Measurements from ENCODE around the gene EDA.

Gene EDA

GRCh38 chrX:69615779-69616456 lies at the start of gene EDA:
Gene EDA (plus strand): TSS chrX:69616113.
- peak; percentile 42 for DNase-seq (ENCODE audit: low spot score)

GRCh38 chrX:69568828-69569227 lies 47.1 kb upstream of the EDA start:
- no peak for DNase-seq (ENCODE audit: low spot score)

GRCh38 chrX:69597399-69597798 lies 18.5 kb upstream of the EDA start:
- no peak for DNase-seq (ENCODE audit: low spot score)

GRCh38 chrX:69600182-69600581 lies 15.7 kb upstream of the EDA start:
- DNase-seq (ENCODE audit: low spot score) = no peak

GRCh38 chrX:69603566-69604194 lies 12.2 kb upstream of the EDA start:
- DNase-seq (ENCODE audit: low spot score) = no peak

GRCh38 chrX:69605521-69605920 lies 10.4 kb upstream of the EDA start:
- DNase-seq (ENCODE audit: low spot score) = no peak

- DNase-seq (ENCODE audit: low spot score) = no peak
These were observed 8.3 kb upstream of the EDA start for GRCh38 chrX:69607616-69608015.

- no peak for DNase-seq (ENCODE audit: low spot score)
These were observed 2.0 kb upstream of the EDA start for GRCh38 chrX:69613946-69614345.

- DNase-seq (ENCODE audit: low spot score) = no peak
These were observed 1.0 kb upstream of the EDA start for GRCh38 chrX:69614886-69615285.

GRCh38 chrX:69615342-69615741 lies 571 bp upstream of the EDA start:
- no peak for DNase-seq (ENCODE audit: low spot score)

- no peak for DNase-seq (ENCODE audit: low spot score)
These were observed 717 bp downstream of the EDA start for GRCh38 chrX:69616457-69617203.

- DNase-seq (ENCODE audit: low spot score) = peak; percentile 21
These were observed 2.9 kb downstream of the EDA start for GRCh38 chrX:69618803-69619202.

GRCh38 chrX:69626129-69626528 lies 10.2 kb downstream of the EDA start:
- no peak for DNase-seq (ENCODE audit: low spot score)

GRCh38 chrX:69627744-69628143 lies 11.8 kb downstream of the EDA start:
- DNase-seq (ENCODE audit: low spot score) = no peak

- DNase-seq (ENCODE audit: low spot score) = no peak
These were observed 14.2 kb downstream of the EDA start for GRCh38 chrX:69630147-69630546.

GRCh38 chrX:69664693-69665092 lies 48.8 kb downstream of the EDA start:
- no peak for DNase-seq (ENCODE audit: low spot score)

- DNase-seq (ENCODE audit: low spot score) = no peak
These were observed 54.2 kb downstream of the EDA start for GRCh38 chrX:69670001-69670555.

- no peak for DNase-seq (ENCODE audit: low spot score)
These were observed 59.0 kb downstream of the EDA start for GRCh38 chrX:69674891-69675290.

- no peak for DNase-seq (ENCODE audit: low spot score)
These were observed 89.9 kb downstream of the EDA start for GRCh38 chrX:69705818-69706217.

GRCh38 chrX:69718102-69718501 lies 102.2 kb downstream of the EDA start:
- no peak for DNase-seq (ENCODE audit: low spot score)

- DNase-seq (ENCODE audit: low spot score) = no peak
These were observed 108.4 kb downstream of the EDA start for GRCh38 chrX:69724307-69724706.

GRCh38 chrX:69740317-69740716 lies 124.4 kb downstream of the EDA start:
- DNase-seq (ENCODE audit: low spot score) = no peak

- DNase-seq (ENCODE audit: low spot score) = no peak
These were observed 125.8 kb downstream of the EDA start for GRCh38 chrX:69741721-69742120.

Data from kidney capillary endothelial cell (primary cell).